Putamen (tissue), 1 donor: ENCODE measurements around the gene PLCG1.

Source experiments
- DNase-seq: peaks from one replicate; pipeline ENCODE4 v3.0.0-alpha.2; 2016; ENCODE audit warnings: low spot score

The PLCG1 gene

GRCh38 chr20:41142919-41143318 is 5.6 kb downstream of the PLCG1 start:
- DNase-seq = no peak

- no peak for DNase-seq
Measured at GRCh38 chr20:41143354-41143753, 6.0 kb downstream of the PLCG1 start.

- DNase-seq = no peak
Measured at GRCh38 chr20:41145317-41145716, 8.0 kb downstream of the PLCG1 start.

- DNase-seq = peak; percentile 56
Measured at GRCh38 chr20:41145821-41146620, 8.7 kb downstream of the PLCG1 start.

GRCh38 chr20:41147767-41148191 is 10.4 kb downstream of the PLCG1 start:
- no peak for DNase-seq

GRCh38 chr20:41148942-41149341 is 11.6 kb downstream of the PLCG1 start:
- no peak for DNase-seq

GRCh38 chr20:41150664-41151063 is 13.3 kb downstream of the PLCG1 start:
- DNase-seq = no peak

- DNase-seq = no peak
Measured at GRCh38 chr20:41151134-41151869, 14.0 kb downstream of the PLCG1 start.

GRCh38 chr20:41152108-41152757 is 14.9 kb downstream of the PLCG1 start:
- DNase-seq = no peak

- DNase-seq = no peak
Measured at GRCh38 chr20:41154436-41155176, 17.3 kb downstream of the PLCG1 start.

GRCh38 chr20:41155261-41155660 is 17.9 kb downstream of the PLCG1 start:
- DNase-seq = no peak

- no peak for DNase-seq
Measured at GRCh38 chr20:41158082-41158625, 20.8 kb downstream of the PLCG1 start.

GRCh38 chr20:41159547-41159946 is 22.2 kb downstream of the PLCG1 start:
- DNase-seq = no peak

- no peak for DNase-seq
Measured at GRCh38 chr20:41160686-41161085, 23.3 kb downstream of the PLCG1 start.

GRCh38 chr20:41161886-41162285 is 24.5 kb downstream of the PLCG1 start:
- no peak for DNase-seq

GRCh38 chr20:41162396-41162795 is 25.1 kb downstream of the PLCG1 start:
- DNase-seq = no peak

GRCh38 chr20:41163821-41164220 is 26.5 kb downstream of the PLCG1 start:
- DNase-seq = no peak

- DNase-seq = no peak
Measured at GRCh38 chr20:41165001-41165882, 27.9 kb downstream of the PLCG1 start.

- DNase-seq = no peak
Measured at GRCh38 chr20:41166201-41167117, 29.1 kb downstream of the PLCG1 start.

- no peak for DNase-seq
Measured at GRCh38 chr20:41167118-41167470, 29.8 kb downstream of the PLCG1 start.
